ENCODE measurements around the gene TBL1Y.
A peak's percentile ranks its signal among the peaks of the same experiment; 100 is the strongest.

TBL1Y gene

GRCh38 chrY:7110086-7110485 is 199.6 kb downstream of the TBL1Y start:
- Histone ChIP-seq H3K36me3 (ENCODE audit: low read depth) (no peaks in the 10 kb centered on the region), H3K4me1 (ENCODE audit: insufficient read depth, poor library complexity, severe bottlenecking) (peaks cover 23% of the 10 kb centered on the region), H3K4me3 (ENCODE audit: severe bottlenecking) (no peak overlapping the region), H3K27ac (ENCODE audit: poor library complexity, severe bottlenecking) (no peak overlapping the region), H3K27me3 (ENCODE audit: insufficient read depth, poor library complexity, severe bottlenecking) (no peaks in the 10 kb centered on the region), H3K9me3 (ENCODE audit: severe bottlenecking) (no peaks in the 10 kb centered on the region)
- no peak for DNase-seq (ENCODE audit: low spot score)
- no peak for ATAC-seq (ENCODE audit: low read depth)
- TF ChIP-seq CTCF (IDR thresholded peaks at IDR 0.05; ENCODE audit: poor library complexity, severe bottlenecking), result no peak

GRCh38 chrY:7115871-7116270 is 205.4 kb downstream of the TBL1Y start:
- Histone ChIP-seq H3K9me3 (ENCODE audit: severe bottlenecking) (no peaks in the 10 kb centered on the region), H3K36me3 (ENCODE audit: low read depth) (no peaks in the 10 kb centered on the region), H3K27ac (ENCODE audit: poor library complexity, severe bottlenecking) (no peak overlapping the region), H3K4me3 (ENCODE audit: severe bottlenecking) (no peak overlapping the region), H3K4me1 (ENCODE audit: insufficient read depth, poor library complexity, severe bottlenecking) (no peaks in the 10 kb centered on the region), H3K27me3 (ENCODE audit: insufficient read depth, poor library complexity, severe bottlenecking) (no peaks in the 10 kb centered on the region)
- ATAC-seq (ENCODE audit: low read depth) (no peak), DNase-seq (ENCODE audit: low spot score) (no peak)
- no peak for TF ChIP-seq CTCF (IDR thresholded peaks at IDR 0.05; ENCODE audit: poor library complexity, severe bottlenecking)

- H3K27ac ChIP-seq (ENCODE audit: poor library complexity, severe bottlenecking), result peak overlapping the region; percentile 27
- peaks cover 8% of the 10 kb centered on the region for H3K4me1 ChIP-seq (ENCODE audit: insufficient read depth, poor library complexity, severe bottlenecking)
- TF ChIP-seq CTCF (IDR thresholded peaks at IDR 0.05; ENCODE audit: poor library complexity, severe bottlenecking), result no peak
- H3K36me3 ChIP-seq (ENCODE audit: low read depth), result no peaks in the 10 kb centered on the region
- no peaks in the 10 kb centered on the region for H3K27me3 ChIP-seq (ENCODE audit: insufficient read depth, poor library complexity, severe bottlenecking)
- no peak overlapping the region for H3K4me3 ChIP-seq (ENCODE audit: severe bottlenecking)
- H3K9me3 ChIP-seq (ENCODE audit: severe bottlenecking), result no peaks in the 10 kb centered on the region
- ATAC-seq (ENCODE audit: low read depth), result peak; percentile 95
- DNase-seq (ENCODE audit: low spot score), result no peak
Observed at GRCh38 chrY:7122202-7122601, 211.7 kb downstream of the TBL1Y start.

- DNase-seq (ENCODE audit: low spot score), result no peak
- no peak for TF ChIP-seq CTCF (IDR thresholded peaks at IDR 0.05; ENCODE audit: poor library complexity, severe bottlenecking)
- no peaks in the 10 kb centered on the region for H3K9me3 ChIP-seq (ENCODE audit: severe bottlenecking)
- H3K4me3 ChIP-seq (ENCODE audit: severe bottlenecking), result no peak overlapping the region
- H3K36me3 ChIP-seq (ENCODE audit: low read depth), result no peaks in the 10 kb centered on the region
- H3K27ac ChIP-seq (ENCODE audit: poor library complexity, severe bottlenecking), result no peak overlapping the region
- ATAC-seq (ENCODE audit: low read depth), result no peak
- H3K27me3 ChIP-seq (ENCODE audit: insufficient read depth, poor library complexity, severe bottlenecking), result no peaks in the 10 kb centered on the region
- H3K4me1 ChIP-seq (ENCODE audit: insufficient read depth, poor library complexity, severe bottlenecking), result peaks cover 8% of the 10 kb centered on the region
Observed at GRCh38 chrY:7125136-7126056, 214.9 kb downstream of the TBL1Y start.

- Histone ChIP-seq H3K27me3 (ENCODE audit: insufficient read depth, poor library complexity, severe bottlenecking) (no peaks in the 10 kb centered on the region), H3K9me3 (ENCODE audit: severe bottlenecking) (no peaks in the 10 kb centered on the region), H3K4me3 (ENCODE audit: severe bottlenecking) (no peak overlapping the region), H3K4me1 (ENCODE audit: insufficient read depth, poor library complexity, severe bottlenecking) (no peaks in the 10 kb centered on the region), H3K27ac (ENCODE audit: poor library complexity, severe bottlenecking) (no peak overlapping the region), H3K36me3 (ENCODE audit: low read depth) (no peaks in the 10 kb centered on the region)
- DNase-seq (ENCODE audit: low spot score) (no peak), ATAC-seq (ENCODE audit: low read depth) (0 out of 3 replicates have a peak, but pooled peaks have one; percentile 35)
- TF ChIP-seq CTCF (IDR thresholded peaks at IDR 0.05; ENCODE audit: poor library complexity, severe bottlenecking), result no peak
Observed at GRCh38 chrY:7128211-7128610, 217.7 kb downstream of the TBL1Y start.
